NCI-H526 treated with DMSO at 0.1 percent for 48 hours (cell line): Measurements from ENCODE around the gene SUPT3H.

Experiments used
- DNase-seq: peaks from one replicate; lab custom pipeline; 2025; lab: John Stamatoyannopoulos, UW

Gene SUPT3H

GRCh38 chr6:45256697-45257695 is 120.7 kb downstream of the SUPT3H start:
- DNase-seq: no peak

DNA sequence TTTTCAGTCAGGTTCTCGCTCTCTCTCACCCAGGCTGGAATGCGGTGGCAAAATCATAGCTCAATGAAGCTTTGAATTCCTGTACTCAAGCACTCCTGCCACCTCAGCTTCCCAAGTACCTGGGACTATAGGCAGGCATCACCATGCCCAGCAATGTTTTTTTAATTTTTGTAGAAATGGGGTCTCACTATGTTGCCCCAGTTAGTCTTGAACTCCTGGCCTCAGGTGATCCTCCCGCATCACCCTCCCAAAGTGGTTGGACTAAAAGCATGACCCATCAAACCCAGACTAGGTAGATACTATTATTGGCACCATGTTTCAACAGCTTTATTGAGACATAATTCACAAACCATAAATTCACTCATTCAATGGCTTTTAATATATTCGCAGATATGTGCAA is 122.3 kb downstream of the SUPT3H start:
- no peak for DNase-seq

GRCh38 chr6:45254253-45254652 is 123.5 kb downstream of the SUPT3H start:
- DNase-seq: no peak

DNA sequence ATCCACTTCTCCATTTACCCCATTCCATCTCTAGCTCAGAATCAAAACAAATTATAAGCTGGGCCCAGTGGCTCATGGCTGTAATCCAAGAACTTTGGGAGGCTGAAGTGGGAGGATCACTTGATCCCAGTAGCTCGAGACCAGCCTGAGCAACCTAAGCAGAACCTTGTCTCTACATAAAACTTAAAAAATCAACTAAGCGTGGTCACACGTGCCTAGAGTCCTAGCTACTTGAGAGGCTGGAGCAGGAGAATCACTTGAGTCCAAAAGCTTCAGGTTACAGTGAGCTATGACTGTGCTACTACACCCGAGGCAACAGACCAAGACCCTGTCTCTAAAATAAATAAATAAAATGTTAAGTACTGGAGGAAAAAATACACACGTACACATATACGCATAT is 124.3 kb downstream of the SUPT3H start:
- DNase-seq: no peak

DNA sequence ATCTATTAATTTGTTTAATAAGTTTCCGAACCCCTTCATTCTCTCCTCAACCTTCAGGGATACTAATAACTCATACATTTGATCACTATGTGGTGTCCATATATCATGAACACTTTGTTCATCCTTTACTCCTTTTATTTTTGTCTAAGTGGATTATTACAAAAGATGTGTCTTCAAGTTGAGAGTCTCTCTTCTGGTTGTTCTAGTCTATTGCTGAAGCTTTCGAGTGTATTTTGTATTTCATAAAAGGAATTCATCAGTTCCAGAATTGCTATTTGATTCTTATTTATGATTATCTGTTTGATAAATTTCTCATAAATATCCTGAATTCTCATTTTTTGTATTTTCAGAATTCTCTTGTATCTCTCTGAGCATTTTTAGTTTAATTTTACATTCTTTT is 146.1 kb downstream of the SUPT3H start:
- no peak for DNase-seq

- no peak for DNase-seq
Observed at GRCh38 chr6:45229416-45229815, 148.3 kb downstream of the SUPT3H start.

DNA sequence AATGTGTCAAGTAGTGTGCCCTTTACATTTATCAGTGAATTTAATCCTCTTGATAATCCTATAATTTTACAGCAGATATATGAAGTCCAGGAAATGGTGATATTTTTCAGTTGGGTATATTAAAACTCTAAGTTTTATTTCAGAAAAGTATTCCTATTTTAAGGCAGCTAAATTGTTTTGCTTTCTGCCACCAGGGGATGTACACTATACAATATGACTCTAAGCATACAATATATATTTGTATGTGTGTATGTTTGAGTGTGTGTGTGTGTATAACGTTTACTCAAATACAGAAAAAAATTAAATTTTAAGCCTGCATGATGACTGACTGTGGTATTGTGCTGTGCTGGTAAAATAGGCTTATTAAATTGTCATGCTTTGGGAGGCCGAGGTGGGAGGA is 151.7 kb downstream of the SUPT3H start:
- no peak for DNase-seq

- no peak for DNase-seq
Observed at GRCh38 chr6:45222380-45222779, 155.4 kb downstream of the SUPT3H start.

DNA sequence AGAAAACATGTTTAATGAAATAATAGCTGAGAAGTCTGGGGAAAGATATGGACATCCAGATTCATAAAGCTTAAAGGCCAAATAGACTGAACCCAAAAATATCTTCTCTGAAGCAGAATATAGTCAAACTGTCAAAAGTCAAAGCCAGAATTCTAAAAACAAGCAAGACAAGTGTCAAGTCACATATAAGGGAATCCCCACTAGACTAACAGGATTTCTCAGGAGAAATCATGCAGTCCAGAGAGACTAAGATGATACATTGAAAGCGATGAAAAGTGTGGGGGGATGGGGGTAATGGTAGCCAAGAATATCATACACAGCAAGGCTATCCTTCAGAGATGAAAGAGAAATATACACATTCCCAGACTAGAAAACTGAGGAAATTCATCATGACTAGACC is 162.0 kb downstream of the SUPT3H start:
- no peak for DNase-seq

GRCh38 chr6:45212976-45213375 is 164.8 kb downstream of the SUPT3H start:
- no peak for DNase-seq

DNA sequence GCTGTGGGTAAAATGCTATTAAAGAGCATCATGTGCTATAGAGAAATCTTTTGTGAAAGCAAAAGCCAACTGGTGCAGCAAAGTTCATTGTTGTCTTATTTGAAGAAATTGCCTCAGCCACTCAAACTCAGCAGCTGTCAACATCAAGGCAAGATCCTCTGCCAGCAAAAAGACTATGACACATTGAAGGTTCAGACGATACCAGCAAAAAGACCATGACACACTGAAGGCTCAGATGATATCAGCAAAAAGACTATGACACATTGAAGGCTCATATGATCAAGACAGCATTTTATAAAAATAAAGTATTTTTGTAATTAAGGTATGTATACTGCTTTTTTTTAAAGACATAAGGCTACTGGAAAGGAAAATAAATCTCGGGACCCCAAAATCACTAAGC is 168.0 kb downstream of the SUPT3H start:
- no peak for DNase-seq

DNA sequence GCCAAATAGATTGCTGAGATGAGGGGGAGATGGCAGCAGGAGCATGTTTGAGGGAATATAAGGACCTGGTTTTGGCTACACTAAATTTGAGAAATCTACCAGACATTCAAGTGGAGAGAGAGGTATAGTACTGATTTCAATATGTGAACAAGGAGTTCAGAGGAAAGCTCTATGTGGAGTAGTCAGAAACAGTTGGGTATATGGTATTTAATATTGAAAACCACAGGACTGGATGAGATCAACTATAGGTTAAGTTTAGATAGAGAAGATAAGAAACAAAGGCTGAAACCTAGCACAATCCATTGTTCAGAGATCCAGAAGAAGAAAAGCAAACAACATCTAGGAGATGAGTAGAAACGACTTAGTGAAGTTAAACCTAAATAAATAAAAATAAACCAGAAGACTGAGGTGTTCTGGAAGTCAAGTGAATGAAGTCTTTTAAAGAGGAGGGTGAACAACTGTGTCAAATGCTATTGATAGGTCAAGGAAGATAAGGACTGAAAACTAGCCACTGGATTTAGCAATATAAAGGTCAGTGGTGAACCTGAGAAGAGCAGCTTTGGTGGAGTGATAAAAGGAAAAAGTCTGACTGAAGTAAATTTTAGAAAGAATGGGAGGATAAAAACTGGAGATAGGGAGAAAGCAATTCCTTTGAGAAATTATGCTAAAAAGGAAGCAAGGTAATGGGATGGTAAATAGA is 170.8 kb downstream of the SUPT3H start:
- no peak for DNase-seq

DNA sequence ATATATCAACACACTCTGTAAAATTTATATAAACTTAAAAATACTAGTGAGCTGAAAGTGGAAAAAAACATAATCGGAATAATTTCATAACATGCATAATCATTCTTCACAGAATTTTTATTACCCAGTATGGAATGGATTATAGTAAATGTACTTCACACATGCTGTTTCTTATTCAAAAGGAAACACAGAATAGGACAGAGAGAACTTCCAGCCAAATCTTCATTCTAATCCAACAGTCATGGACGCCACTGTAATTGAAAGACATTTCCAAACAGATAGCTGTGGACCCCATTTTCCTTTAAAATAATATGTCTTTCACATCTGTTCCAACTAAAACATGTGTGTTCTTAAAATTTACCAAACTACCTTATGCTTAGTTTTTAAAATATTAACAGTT is 176.2 kb downstream of the SUPT3H start:
- no peak for DNase-seq

GRCh38 chr6:45200510-45200909 is 177.2 kb downstream of the SUPT3H start:
- no peak for DNase-seq

DNA sequence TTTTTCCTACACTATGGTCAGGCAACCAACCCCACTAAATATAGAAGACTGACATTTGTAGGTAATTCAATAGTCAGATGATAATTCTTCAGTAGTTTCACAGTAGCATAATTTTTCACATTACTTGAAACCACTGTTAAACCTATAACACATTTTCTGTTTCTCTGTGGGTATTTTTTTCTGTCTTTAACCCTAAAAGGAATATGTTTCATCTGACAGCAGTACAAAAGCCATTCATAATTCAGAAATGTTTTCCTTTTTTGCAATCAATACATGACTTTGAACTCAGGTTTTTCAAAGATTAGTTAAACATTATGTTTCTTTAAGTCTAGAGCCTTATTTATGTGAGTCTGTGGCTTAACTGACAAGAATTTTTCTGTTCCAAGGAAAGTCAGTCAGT is 178.2 kb downstream of the SUPT3H start:
- DNase-seq: no peak

DNA sequence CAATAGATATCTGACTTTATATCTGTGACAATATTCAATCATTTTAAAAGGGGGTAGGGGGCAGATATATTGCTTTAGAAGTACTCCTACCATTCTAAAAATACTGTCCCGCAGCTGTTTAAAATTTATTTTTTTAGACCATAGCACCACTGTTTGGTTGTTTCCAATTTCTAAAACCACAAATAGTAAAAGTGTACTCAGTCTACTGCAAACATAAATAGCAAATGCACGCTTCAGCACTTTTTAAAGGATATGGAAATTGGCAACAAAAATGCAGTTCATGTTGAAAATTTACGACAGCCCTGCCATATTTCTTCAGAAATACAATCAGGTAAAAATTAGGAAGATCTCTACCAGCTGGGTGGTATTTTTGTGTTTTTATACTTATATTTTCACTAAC is 181.6 kb downstream of the SUPT3H start:
- DNase-seq: no peak

DNA sequence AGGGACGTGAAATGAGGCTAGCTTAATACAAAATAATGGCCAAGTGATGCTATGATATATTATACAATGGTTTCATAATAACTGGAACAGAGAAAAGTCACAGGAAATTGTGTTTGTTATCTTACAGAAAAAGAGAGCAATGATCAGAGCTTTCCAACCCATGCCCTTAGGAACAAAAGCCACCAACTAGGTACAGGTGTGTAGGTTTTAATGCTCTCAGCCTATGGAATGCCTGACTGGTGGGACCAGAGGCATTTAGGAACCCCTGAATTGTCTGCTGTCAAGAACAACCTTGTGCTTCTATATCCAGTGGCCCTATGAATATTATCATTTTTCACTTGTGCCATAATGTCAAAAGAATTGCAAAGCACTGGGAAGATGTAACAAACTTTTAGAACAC is 182.6 kb downstream of the SUPT3H start:
- no peak for DNase-seq

DNA sequence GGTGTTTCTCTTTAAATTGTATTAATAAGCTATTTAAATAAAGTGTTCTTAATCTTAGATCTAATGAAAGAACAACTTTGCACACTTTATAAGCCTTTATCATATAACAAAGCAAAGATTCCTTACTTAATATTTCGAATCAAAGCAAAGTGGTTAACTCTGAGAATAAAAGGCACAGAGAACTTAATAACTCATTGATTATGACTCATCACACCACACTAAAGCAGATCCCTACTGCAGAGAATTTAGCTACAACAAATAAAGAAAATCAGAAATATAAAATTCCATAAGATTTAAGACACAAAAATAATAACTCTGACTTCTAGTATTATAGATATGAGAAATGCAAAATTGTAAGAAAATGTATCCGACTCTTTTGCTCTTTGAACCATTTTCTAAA is 185.2 kb downstream of the SUPT3H start:
- no peak for DNase-seq

- DNase-seq: no peak
Observed at GRCh38 chr6:45191414-45191813, 186.3 kb downstream of the SUPT3H start.

DNA sequence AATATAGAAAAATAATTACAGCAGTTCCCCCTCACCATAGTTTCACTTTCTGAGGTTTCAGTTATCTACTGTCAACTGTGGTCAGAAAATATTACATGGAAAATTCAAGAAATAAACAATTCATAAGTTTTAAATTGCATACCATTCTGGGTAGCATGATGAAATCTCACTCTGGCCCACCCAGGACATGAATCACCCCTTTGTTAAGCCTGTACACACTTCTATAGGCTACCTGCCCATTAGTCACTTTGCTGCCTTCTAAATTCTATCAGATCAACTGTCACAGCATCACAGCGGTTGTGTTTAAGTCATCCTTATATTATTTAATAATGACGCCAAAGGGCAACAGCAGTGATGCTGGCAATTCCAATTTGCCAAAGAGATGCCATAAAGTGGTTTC is 189.9 kb downstream of the SUPT3H start:
- DNase-seq: no peak

DNA sequence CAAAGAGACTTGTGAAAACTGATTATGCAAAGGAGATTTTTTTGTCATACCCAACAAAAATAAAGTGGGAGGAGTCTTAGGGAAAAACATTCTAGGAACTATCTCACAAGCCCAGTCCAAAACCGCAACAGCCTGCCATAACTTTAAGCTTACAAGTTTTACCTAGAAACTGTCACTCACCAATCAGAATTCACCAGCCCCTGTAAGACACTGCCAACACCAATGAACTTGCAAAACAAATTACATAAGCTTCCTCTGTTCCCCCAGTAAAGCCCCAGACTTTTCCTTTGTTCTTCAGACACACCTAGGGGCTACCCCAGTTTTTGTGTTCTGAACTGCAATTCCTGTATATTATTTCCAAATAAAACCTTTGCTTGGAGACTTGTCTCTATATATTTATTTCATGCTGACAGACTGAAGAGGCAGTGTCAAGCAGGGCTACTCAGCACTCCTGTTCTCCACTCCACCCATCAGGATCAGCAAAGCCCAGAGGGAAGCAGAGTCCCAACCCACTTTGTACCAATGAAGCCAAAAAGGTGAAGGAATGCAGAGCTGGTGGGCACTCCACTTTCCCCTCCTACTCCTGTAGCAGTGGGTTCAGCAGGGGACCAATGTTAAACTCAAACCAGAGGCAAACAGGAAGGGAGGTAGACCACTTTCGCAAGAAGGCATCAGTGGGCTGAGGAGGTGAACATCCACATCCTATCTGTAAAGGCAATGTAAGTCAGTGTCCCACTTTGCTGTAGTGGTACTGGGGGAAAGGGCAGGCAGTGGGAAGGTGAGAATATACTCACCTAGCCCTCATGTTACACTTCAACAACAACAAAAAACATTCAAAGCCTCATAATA is 192.1 kb downstream of the SUPT3H start:
- no peak for DNase-seq

GRCh38 chr6:45184937-45185336 is 192.8 kb downstream of the SUPT3H start:
- no peak for DNase-seq
